ENCODE results near the gene TMCC2. TPM values are rescaled to one million over a fixed set of nuclear protein-coding genes. Genes with fewer than 3 reads are reported as not detected.

The TMCC2 gene
- total RNA-seq, 1 donor from 2014 or later = 4.0 TPM

DNA sequence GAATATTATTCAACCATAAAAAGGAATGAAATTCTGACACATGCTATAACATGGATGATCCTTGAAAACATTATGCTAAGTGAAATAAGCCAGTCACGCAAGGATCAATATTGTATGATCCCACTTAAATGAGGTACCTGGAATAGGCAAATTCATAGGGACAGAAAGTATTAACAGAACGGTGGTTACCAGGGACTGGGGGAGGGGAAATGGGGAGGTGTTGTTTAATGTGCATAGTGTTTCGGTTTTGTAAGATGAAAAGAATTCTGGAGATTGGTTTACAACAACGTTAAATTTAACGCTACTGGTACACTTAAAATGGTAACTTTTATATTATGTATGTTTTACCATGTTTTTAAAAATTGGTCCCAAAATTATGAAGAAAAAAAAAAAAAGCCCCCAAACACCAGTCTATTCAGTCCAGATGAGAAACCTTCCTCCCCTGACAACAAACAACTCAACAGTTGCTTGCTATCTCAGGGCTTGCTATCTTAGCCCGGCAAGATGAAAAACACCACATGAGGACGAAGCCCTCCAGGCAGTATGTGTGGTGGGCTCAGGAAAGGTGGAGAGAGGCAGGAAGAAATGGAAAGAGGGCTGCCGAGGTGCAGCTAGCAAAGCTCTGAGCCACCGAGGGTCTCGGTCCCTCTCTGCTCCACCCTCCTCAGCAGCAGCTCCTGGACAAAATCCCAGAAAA is 85.3 kb downstream of the TMCC2 start:
- DNase-seq (ENCODE audit: low spot score) = no peak
- intact Hi-C loops (cut with DNase I) = no loop called here

- intact Hi-C loops (cut with DNase I) = no loop called here
- peak; percentile 85 for DNase-seq (ENCODE audit: low spot score)
These were observed 86.0 kb downstream of the TMCC2 start for GRCh38 chr1:205313563-205314308.

DNA sequence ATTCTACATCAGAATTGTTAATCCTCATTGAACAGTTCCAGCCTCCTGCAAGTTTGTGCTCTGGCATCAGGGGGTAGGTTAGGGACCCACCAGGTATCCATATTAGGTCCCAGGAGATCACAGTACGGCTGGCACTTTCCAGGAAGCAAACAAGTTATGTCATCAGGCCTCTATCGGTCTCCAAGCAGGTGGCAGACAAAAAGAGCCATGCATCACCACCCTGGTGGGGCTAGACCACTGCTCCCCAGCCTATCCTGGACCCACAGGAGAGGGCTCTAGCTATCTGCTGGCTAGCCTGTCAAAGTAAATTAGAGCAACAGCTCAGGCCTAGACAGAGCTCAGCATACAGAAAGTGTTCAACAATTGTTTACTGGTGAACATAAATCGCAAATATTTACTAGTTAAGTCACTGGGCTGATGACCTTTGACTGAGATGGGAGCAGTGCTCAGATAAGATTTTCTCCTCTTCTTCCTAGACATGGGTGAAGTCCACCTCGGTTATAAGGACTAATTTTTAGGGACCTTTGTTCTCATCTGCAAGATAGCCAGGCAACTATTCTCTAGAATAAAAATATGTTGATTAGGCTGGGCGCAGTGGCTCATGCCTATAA is 87.4 kb downstream of the TMCC2 start:
- no peak for DNase-seq (ENCODE audit: low spot score)
- intact Hi-C loops (cut with DNase I) = no loop called here

DNA sequence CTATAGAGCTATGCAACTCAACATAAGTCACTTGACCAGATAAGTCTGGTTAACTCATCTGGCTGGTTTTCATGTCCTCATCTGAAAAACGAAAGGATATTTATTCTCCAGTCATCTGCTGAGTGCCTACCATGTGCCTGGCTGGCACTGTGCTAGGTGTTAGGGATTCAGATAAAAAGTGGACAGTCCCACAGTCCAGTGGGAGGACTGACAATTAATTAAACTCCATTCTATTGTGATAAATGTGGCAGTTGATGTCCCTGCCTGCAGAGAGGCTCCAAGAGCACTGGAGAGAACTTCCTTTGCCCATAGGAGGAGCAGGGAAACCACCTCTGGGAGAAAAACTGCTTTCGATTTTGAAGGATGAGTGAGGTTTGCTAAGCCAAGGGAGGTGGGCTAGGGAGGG is 88.4 kb downstream of the TMCC2 start:
- DNase-seq (ENCODE audit: low spot score) = no peak
- intact Hi-C loops (cut with DNase I) = no loop called here

GRCh38 chr1:205317311-205317917 is 89.7 kb downstream of the TMCC2 start:
- intact Hi-C loops (cut with DNase I) = no loop called here
- peak; percentile 85 for DNase-seq (ENCODE audit: low spot score)

DNA sequence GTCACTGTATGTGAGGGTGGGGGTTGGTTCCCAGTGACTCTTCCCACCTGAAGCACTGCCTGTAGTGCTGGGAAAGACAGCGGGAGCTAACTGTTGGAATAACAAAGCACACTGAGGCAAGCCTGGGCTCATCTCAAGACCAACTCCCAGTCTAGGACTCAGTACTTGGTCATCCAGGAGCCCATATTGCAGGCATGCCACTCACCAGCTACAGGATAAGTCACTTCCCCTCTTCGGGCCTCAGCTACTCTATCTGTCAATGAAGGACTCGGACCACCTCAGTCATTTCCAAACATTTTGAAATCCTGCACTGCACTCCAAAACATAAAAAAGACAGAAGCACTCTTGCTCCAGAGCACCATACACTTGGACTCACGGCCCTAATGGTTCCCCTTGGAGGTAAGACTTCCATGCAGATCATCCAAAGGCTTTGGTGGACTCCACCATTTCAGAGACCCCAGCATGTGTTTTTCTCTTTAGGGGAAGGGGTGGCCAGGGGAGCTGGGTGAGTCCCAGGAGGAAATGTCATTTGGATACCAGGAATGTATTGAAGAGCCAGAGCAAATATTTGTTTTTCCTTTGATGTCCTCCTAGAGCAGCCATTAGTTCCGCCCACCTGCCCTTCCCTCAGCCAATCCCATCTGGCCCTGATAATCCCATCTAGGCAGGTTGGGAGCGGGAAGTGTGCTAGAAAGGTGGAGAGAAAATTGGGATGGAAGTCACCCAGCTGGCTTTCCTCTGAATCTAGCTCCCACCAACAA is 90.7 kb downstream of the TMCC2 start:
- intact Hi-C loops (cut with DNase I) = no loop called here
- DNase-seq (ENCODE audit: low spot score) = no peak

GRCh38 chr1:205319081-205320018 is 91.6 kb downstream of the TMCC2 start:
- intact Hi-C loops (cut with DNase I) = no loop called here
- DNase-seq (ENCODE audit: low spot score) = peak; percentile 79

GRCh38 chr1:205321162-205321958 is 93.6 kb downstream of the TMCC2 start, which contains the start of gene NUAK2:
NUAK2 (minus strand) TSS chr1:205321745; CDS start chr1:205321628, 117 bp downstream.
- DNase-seq (ENCODE audit: low spot score) = peak; percentile 96
- intact Hi-C loops (cut with DNase I) = no loop called here

- intact Hi-C loops (cut with DNase I) = no loop called here
- DNase-seq (ENCODE audit: low spot score) = no peak
These were observed 94.2 kb downstream of the TMCC2 start for GRCh38 chr1:205321959-205322283.

Other genes with a start within 250 kb of the TMCC2 start
- gene CNTN2, start 184.7 kb upstream of the TMCC2 start, total RNA-seq = 0.30 TPM
- 1.7 TPM for gene TMEM81, start 143.5 kb upstream of the TMCC2 start, total RNA-seq
- gene RBBP5, start 106.0 kb upstream of the TMCC2 start, total RNA-seq = 10.1 TPM
- gene DSTYK, start 16.2 kb upstream of the TMCC2 start, total RNA-seq = 7.3 TPM
- gene NUAK2, start 93.8 kb downstream of the TMCC2 start, total RNA-seq = 0.75 TPM
- gene KLHDC8A, start 129.0 kb downstream of the TMCC2 start, total RNA-seq = not detected
- not detected for gene LEMD1, start 194.1 kb downstream of the TMCC2 start, total RNA-seq
- gene BLACAT1, start 228.1 kb downstream of the TMCC2 start, total RNA-seq = not detected

Measured in cardiac septum (tissue), 1 donor.